ENCODE data around the gene RABAC1.
A peak's percentile ranks its signal among the peaks of the same experiment; 100 is the strongest.
"Not testable (repeated sequence)": the region's sequence is repeated elsewhere in the genome, so short reads cannot be mapped to it uniquely, and the experiment has no call there.

Gene RABAC1

GRCh38 chr19:41927497-41928192, 31.5 kb downstream of the RABAC1 start:
- no peak for DNase-seq

- DNase-seq: no peak
Observed at GRCh38 chr19:41926763-41927496, 32.2 kb downstream of the RABAC1 start.

- DNase-seq: peak; percentile 67
Observed at GRCh38 chr19:41926028-41926762, 32.9 kb downstream of the RABAC1 start.

- peak; percentile 80 for DNase-seq
Observed at GRCh38 chr19:41925208-41926003, 33.7 kb downstream of the RABAC1 start.

GRCh38 chr19:41924151-41925145, 34.7 kb downstream of the RABAC1 start:
- peak; percentile 55 for DNase-seq

GRCh38 chr19:41923045-41923788, 35.9 kb downstream of the RABAC1 start:
- no peak for DNase-seq

GRCh38 chr19:41922585-41922984, 36.5 kb downstream of the RABAC1 start:
- no peak for DNase-seq

GRCh38 chr19:41921577-41922576, 37.2 kb downstream of the RABAC1 start:
- no peak for DNase-seq

- no peak for DNase-seq
Observed at GRCh38 chr19:41920882-41921576, 38.1 kb downstream of the RABAC1 start.

- DNase-seq: no peak
Observed at GRCh38 chr19:41919948-41920712, 39.0 kb downstream of the RABAC1 start.

- no peak for DNase-seq
Observed at GRCh38 chr19:41918653-41919244, 40.4 kb downstream of the RABAC1 start.

GRCh38 chr19:41918095-41918494, 41.0 kb downstream of the RABAC1 start:
- no peak for DNase-seq

- no peak for DNase-seq
Observed at GRCh38 chr19:41917676-41918075, 41.4 kb downstream of the RABAC1 start.

GRCh38 chr19:41915776-41916414, 43.2 kb downstream of the RABAC1 start:
- DNase-seq: no peak

- no peak for DNase-seq
Observed at GRCh38 chr19:41915021-41915775, 43.9 kb downstream of the RABAC1 start.

- not testable (repeated sequence) for DNase-seq
Observed at GRCh38 chr19:41914424-41914834, 44.7 kb downstream of the RABAC1 start.

Data from NCI-H510A treated with DMSO at 0.1 percent for 48 hours (cell line).